ENCODE results near the gene TMEM106C.

TMEM106C gene

DNA sequence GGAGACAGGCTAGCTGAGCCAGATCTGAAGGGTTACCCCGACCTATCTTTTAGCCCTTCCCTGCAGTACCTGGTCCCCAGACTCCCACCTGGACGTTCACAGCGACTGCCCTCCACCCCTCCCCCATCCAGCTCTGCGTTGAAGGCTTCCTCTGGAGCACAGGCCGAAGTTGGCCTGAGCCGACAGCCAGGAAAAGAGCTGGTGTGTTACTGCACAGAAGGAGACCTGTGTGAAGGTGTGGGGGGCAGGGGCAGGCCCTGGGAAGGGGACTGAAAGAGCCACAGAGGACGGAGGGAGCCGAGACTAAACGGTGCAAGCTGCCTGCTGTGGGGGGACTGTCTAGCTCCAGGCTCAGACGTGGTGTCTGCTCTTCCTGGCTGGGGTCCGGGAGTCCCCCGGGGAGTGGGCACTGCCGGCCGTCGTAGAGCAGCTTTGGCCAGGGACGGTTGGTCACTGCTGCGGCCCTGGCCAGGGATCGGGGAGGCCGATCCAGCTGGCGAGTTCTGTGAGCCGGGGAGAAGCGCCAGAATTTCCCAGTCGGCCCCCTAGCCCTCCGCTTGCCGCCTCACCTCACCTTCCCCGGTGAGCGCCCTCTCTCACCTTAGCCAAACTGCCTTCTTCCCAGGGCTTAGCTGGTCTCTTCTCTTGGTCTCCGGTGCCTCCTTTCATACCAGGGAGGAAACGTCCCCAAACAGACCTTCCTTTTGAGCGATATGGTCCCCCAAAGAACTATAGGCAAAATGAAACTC, 41.8 kb downstream of the TMEM106C start:
- Histone ChIP-seq H2BK120ac (ENCODE audit: insufficient read depth, low read length, poor library complexity) (peak overlapping the region; percentile 60), H3K23ac (ENCODE audit: low read length) (no peak overlapping the region), H4K91ac (ENCODE audit: low read depth, low read length) (peak overlapping the region; percentile 61), H3K9ac (ENCODE audit: low read length) (peak overlapping the region; percentile 20), H2BK12ac (ENCODE audit: low read length) (peak overlapping the region; percentile 40), H3K4me1 (ENCODE audit: control insufficient read depth in 1 of 2, insufficient read depth in 2 of 2, low read length in 2 of 2) (peaks cover 19 to 39% of the 10 kb centered on the region in 2 experiments), H2AFZ (ENCODE audit: insufficient read depth, low read length, poor library complexity) (peak overlapping the region; percentile 0), H3K4me3 (ENCODE audit: low read depth, low read length) (peak overlapping the region; percentile 70), H3K14ac (ENCODE audit: low read length) (peak overlapping the region; percentile 31), H3K18ac (ENCODE audit: low read length) (peak overlapping the region; percentile 20), H3K79me2 (ENCODE audit: control insufficient read depth, insufficient read depth, low read length, poor library complexity) (no peaks in the 10 kb centered on the region), H3K4me2 (ENCODE audit: low read length) (peak overlapping the region; percentile 89), H3K36me3 (ENCODE audit: control insufficient read depth in 1 of 2, insufficient read depth in 2 of 2, low read length in 2 of 2) (no peaks in the 10 kb centered on the region), H3K27ac (ENCODE audit: low read depth, low read length) (no peak overlapping the region), H3K27me3 (ENCODE audit: insufficient read depth, low read length) (peaks cover 48% of the 10 kb centered on the region), H2BK5ac (ENCODE audit: low read depth, low read length, poor library complexity) (peak overlapping the region; percentile 20), H3K4ac (ENCODE audit: low read depth, low read length) (no peak overlapping the region), H2AK5ac (ENCODE audit: low read length) (peak overlapping the region; percentile 16), H4K8ac (ENCODE audit: low read depth, low read length) (peak overlapping the region; percentile 31), H3K9me3 (ENCODE audit: insufficient read depth, low read depth, low read length) (peaks cover 1% of the 10 kb centered on the region), H3K79me1 (ENCODE audit: low read length) (peaks cover 25% of the 10 kb centered on the region), H4K12ac (ENCODE audit: low read depth, low read length) (no peak overlapping the region)
- no CpG with 5 or more reads among the region's 30 CpGs for WGBS (ENCODE audit: extremely low coverage, insufficient coverage, insufficient read length)
- no peak for DNase-seq

- H3K79me2 ChIP-seq (ENCODE audit: control insufficient read depth, insufficient read depth, low read length, poor library complexity), result no peaks in the 10 kb centered on the region
- H3K14ac ChIP-seq (ENCODE audit: low read length), result no peak overlapping the region
- no peak overlapping the region for H2AFZ ChIP-seq (ENCODE audit: insufficient read depth, low read length, poor library complexity)
- H4K8ac ChIP-seq (ENCODE audit: low read depth, low read length), result no peak overlapping the region
- no peak overlapping the region for H3K23ac ChIP-seq (ENCODE audit: low read length)
- peaks cover 19 to 38% of the 10 kb centered on the region in 2 experiments for H3K4me1 ChIP-seq (ENCODE audit: control insufficient read depth in 1 of 2, insufficient read depth in 2 of 2, low read length in 2 of 2)
- H2BK5ac ChIP-seq (ENCODE audit: low read depth, low read length, poor library complexity), result no peak overlapping the region
- peaks cover 52% of the 10 kb centered on the region for H3K27me3 ChIP-seq (ENCODE audit: insufficient read depth, low read length)
- H3K9me3 ChIP-seq (ENCODE audit: insufficient read depth, low read depth, low read length), result peaks cover 1% of the 10 kb centered on the region
- H3K36me3 ChIP-seq (ENCODE audit: control insufficient read depth in 1 of 2, insufficient read depth in 2 of 2, low read length in 2 of 2), result no peaks in the 10 kb centered on the region
- no peak overlapping the region for H2AK5ac ChIP-seq (ENCODE audit: low read length)
- H3K18ac ChIP-seq (ENCODE audit: low read length), result no peak overlapping the region
- no peak overlapping the region for H3K4me3 ChIP-seq (ENCODE audit: low read depth, low read length)
- peak overlapping the region; percentile 89 for H3K4me2 ChIP-seq (ENCODE audit: low read length)
- no peak overlapping the region for H3K9ac ChIP-seq (ENCODE audit: low read length)
- H2BK120ac ChIP-seq (ENCODE audit: insufficient read depth, low read length, poor library complexity), result no peak overlapping the region
- H3K4ac ChIP-seq (ENCODE audit: low read depth, low read length), result no peak overlapping the region
- peaks cover 25% of the 10 kb centered on the region for H3K79me1 ChIP-seq (ENCODE audit: low read length)
- peak overlapping the region; percentile 37 for H2BK12ac ChIP-seq (ENCODE audit: low read length)
- no peak for DNase-seq
- no peak overlapping the region for H3K27ac ChIP-seq (ENCODE audit: low read depth, low read length)
- H4K91ac ChIP-seq (ENCODE audit: low read depth, low read length), result no peak overlapping the region
- no peak overlapping the region for H4K12ac ChIP-seq (ENCODE audit: low read depth, low read length)
Measured at GRCh38 chr12:48005750-48006021, 42.3 kb downstream of the TMEM106C start.

GRCh38 chr12:48007206-48007605, 43.8 kb downstream of the TMEM106C start:
- H3K23ac ChIP-seq (ENCODE audit: low read length), result no peak overlapping the region
- no peak overlapping the region for H3K9ac ChIP-seq (ENCODE audit: low read length)
- no peaks in the 10 kb centered on the region for H3K36me3 ChIP-seq (ENCODE audit: control insufficient read depth in 1 of 2, insufficient read depth in 2 of 2, low read length in 2 of 2)
- H3K79me2 ChIP-seq (ENCODE audit: control insufficient read depth, insufficient read depth, low read length, poor library complexity), result no peaks in the 10 kb centered on the region
- no peak overlapping the region for H2AFZ ChIP-seq (ENCODE audit: insufficient read depth, low read length, poor library complexity)
- no peak overlapping the region for H3K4me2 ChIP-seq (ENCODE audit: low read length)
- WGBS (ENCODE audit: extremely low coverage, insufficient coverage, insufficient read length), result no CpG with 5 or more reads among the region's 4 CpGs
- no peak overlapping the region for H3K18ac ChIP-seq (ENCODE audit: low read length)
- H2BK120ac ChIP-seq (ENCODE audit: insufficient read depth, low read length, poor library complexity), result no peak overlapping the region
- H3K4ac ChIP-seq (ENCODE audit: low read depth, low read length), result no peak overlapping the region
- no peak overlapping the region for H3K27ac ChIP-seq (ENCODE audit: low read depth, low read length)
- H3K4me1 ChIP-seq (ENCODE audit: control insufficient read depth in 1 of 2, insufficient read depth in 2 of 2, low read length in 2 of 2), result peaks cover 12 to 26% of the 10 kb centered on the region in 2 experiments
- no peak overlapping the region for H4K12ac ChIP-seq (ENCODE audit: low read depth, low read length)
- H4K8ac ChIP-seq (ENCODE audit: low read depth, low read length), result no peak overlapping the region
- peaks cover 20% of the 10 kb centered on the region for H3K79me1 ChIP-seq (ENCODE audit: low read length)
- H2BK5ac ChIP-seq (ENCODE audit: low read depth, low read length, poor library complexity), result no peak overlapping the region
- no peak overlapping the region for H2BK12ac ChIP-seq (ENCODE audit: low read length)
- H3K27me3 ChIP-seq (ENCODE audit: insufficient read depth, low read length), result peaks cover 53% of the 10 kb centered on the region
- no peak overlapping the region for H3K14ac ChIP-seq (ENCODE audit: low read length)
- no peak for DNase-seq
- H2AK5ac ChIP-seq (ENCODE audit: low read length), result no peak overlapping the region
- H3K4me3 ChIP-seq (ENCODE audit: low read depth, low read length), result no peak overlapping the region
- peaks cover 1% of the 10 kb centered on the region for H3K9me3 ChIP-seq (ENCODE audit: insufficient read depth, low read depth, low read length)
- H4K91ac ChIP-seq (ENCODE audit: low read depth, low read length), result no peak overlapping the region

GRCh38 chr12:48008349-48008748, 45.0 kb downstream of the TMEM106C start:
- H3K4ac ChIP-seq (ENCODE audit: low read depth, low read length), result no peak overlapping the region
- no peak overlapping the region for H4K12ac ChIP-seq (ENCODE audit: low read depth, low read length)
- no peaks in the 10 kb centered on the region for H3K79me2 ChIP-seq (ENCODE audit: control insufficient read depth, insufficient read depth, low read length, poor library complexity)
- peaks cover 47% of the 10 kb centered on the region for H3K27me3 ChIP-seq (ENCODE audit: insufficient read depth, low read length)
- no peak for DNase-seq
- no peak overlapping the region for H4K91ac ChIP-seq (ENCODE audit: low read depth, low read length)
- H3K4me1 ChIP-seq (ENCODE audit: control insufficient read depth in 1 of 2, insufficient read depth in 2 of 2, low read length in 2 of 2), result peaks cover 11 to 17% of the 10 kb centered on the region in 2 experiments
- no peak overlapping the region for H2BK5ac ChIP-seq (ENCODE audit: low read depth, low read length, poor library complexity)
- H3K9me3 ChIP-seq (ENCODE audit: insufficient read depth, low read depth, low read length), result peaks cover 1% of the 10 kb centered on the region
- no CpG with 5 or more reads among the region's 2 CpGs for WGBS (ENCODE audit: extremely low coverage, insufficient coverage, insufficient read length)
- H2BK12ac ChIP-seq (ENCODE audit: low read length), result no peak overlapping the region
- H3K4me3 ChIP-seq (ENCODE audit: low read depth, low read length), result no peak overlapping the region
- H3K27ac ChIP-seq (ENCODE audit: low read depth, low read length), result no peak overlapping the region
- H3K4me2 ChIP-seq (ENCODE audit: low read length), result no peak overlapping the region
- H3K36me3 ChIP-seq (ENCODE audit: control insufficient read depth in 1 of 2, insufficient read depth in 2 of 2, low read length in 2 of 2), result no peaks in the 10 kb centered on the region
- H2BK120ac ChIP-seq (ENCODE audit: insufficient read depth, low read length, poor library complexity), result no peak overlapping the region
- no peak overlapping the region for H3K23ac ChIP-seq (ENCODE audit: low read length)
- H3K79me1 ChIP-seq (ENCODE audit: low read length), result peaks cover 16% of the 10 kb centered on the region
- no peak overlapping the region for H3K14ac ChIP-seq (ENCODE audit: low read length)
- no peak overlapping the region for H4K8ac ChIP-seq (ENCODE audit: low read depth, low read length)
- no peak overlapping the region for H2AFZ ChIP-seq (ENCODE audit: insufficient read depth, low read length, poor library complexity)
- H2AK5ac ChIP-seq (ENCODE audit: low read length), result no peak overlapping the region
- H3K9ac ChIP-seq (ENCODE audit: low read length), result no peak overlapping the region
- H3K18ac ChIP-seq (ENCODE audit: low read length), result no peak overlapping the region
